HG02938 (cell line): Measurements from ENCODE around the gene NFIL3.
"Not testable (repeated sequence)": the region's sequence is repeated elsewhere in the genome, so short reads cannot be mapped to it uniquely, and the experiment has no call there.

ENCODE experiments used
- ATAC-seq: cut with Tn5 transposase; IDR thresholded peaks from one replicate; pipeline ENCODE4 v1.9.1; 2021; ENCODE audit warnings: mild to moderate bottlenecking, moderate library complexity; ENCODE audit not compliant: unreplicated experiment

Gene NFIL3, protein sequence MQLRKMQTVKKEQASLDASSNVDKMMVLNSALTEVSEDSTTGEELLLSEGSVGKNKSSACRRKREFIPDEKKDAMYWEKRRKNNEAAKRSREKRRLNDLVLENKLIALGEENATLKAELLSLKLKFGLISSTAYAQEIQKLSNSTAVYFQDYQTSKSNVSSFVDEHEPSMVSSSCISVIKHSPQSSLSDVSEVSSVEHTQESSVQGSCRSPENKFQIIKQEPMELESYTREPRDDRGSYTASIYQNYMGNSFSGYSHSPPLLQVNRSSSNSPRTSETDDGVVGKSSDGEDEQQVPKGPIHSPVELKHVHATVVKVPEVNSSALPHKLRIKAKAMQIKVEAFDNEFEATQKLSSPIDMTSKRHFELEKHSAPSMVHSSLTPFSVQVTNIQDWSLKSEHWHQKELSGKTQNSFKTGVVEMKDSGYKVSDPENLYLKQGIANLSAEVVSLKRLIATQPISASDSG

DNA sequence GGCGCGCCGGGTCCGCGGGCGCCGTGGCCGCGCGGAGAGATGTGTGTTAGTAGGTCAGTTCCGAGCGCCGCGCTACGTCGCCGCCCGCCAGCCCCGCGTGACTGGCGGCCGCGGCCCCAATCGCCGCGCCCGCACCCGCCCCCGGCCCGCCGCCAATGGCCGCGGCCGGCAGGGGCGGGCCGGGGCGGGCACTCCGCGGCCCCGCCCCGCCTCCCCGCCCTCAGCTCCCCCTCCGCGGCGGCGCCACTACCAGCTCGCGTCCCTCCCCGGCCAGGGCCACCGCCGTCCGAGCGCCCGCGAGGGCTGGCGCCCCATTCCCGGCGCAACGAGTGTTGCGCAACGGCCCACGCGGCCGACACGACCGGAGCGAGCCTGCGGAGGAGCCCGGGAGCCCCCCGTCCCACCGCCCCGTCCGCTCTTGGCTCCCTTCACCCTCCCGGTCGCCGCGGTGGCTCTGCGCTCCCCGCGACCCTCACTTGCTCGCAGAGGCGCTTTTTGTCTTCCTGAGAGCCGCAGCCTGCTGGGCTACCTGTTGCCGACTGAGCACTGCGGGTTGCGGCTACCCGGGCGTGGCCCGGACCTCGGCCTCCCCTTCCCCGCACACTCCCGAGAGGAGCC, at the start of gene NFIL3:
TSS of gene NFIL3 (minus strand) at position 48 of the 618 bp plus-strand sequence. CDS start 13,098 bp downstream, outside the sequence.
- ATAC-seq, result peak; percentile 76

DNA sequence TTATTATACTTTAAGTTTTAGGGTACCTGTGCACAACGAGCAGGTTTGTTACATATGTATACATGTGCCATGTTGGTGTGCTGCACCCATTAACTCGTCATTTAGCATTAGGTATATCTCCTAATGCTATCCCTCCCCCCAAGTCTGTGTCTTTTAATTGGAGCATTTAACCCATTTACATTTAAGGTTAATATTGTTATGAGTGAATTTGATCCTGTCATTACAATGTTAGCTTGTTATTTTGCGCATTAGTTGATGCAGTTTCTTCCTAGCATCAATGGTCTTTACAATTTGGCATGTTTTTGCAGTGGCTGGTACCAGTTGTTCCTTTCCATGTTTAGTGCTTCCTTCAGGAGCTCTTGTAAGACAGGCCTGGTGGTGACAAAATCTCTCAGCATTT, 47.9 kb upstream of the NFIL3 start:
- not testable (repeated sequence) for ATAC-seq

DNA sequence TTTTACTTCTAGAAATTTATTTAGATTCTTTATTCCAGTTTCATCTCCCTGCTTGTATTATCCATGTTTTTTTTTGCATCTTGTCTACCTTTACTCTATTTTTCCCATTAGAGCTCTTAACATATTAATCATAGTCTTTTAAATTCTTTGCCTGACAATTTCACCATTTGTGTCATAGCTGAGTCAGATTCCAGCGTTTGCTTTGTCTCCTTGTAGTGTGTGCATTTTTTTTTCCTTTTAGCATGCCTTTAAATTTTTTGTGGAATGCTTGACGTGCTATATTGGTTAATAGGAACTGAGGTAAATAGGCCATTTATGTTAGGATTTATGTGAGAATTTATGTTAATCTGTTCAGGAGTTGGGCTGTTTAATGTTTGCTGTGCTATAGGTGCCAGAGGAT, 41.8 kb upstream of the NFIL3 start:
- no peak for ATAC-seq

DNA sequence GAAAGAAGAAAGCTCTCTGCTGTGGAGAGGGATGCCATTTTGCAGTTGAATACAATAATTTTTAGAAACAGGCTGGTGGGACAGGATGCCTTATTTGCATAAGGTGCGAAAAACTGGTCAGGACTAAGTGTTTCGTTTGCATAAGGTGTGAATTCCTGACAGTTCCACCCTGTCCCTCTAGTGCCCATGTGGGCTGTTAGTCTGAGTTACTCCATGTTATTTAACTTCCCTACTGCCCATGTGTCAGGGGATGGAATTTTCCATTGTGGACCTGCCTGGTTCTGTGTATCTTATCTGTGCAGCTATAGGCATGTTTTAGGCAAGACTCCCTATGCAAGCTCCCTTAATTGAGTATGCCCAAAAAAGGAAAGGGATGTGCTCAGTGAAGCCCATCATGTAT, 35.3 kb upstream of the NFIL3 start:
- ATAC-seq, result no peak

DNA sequence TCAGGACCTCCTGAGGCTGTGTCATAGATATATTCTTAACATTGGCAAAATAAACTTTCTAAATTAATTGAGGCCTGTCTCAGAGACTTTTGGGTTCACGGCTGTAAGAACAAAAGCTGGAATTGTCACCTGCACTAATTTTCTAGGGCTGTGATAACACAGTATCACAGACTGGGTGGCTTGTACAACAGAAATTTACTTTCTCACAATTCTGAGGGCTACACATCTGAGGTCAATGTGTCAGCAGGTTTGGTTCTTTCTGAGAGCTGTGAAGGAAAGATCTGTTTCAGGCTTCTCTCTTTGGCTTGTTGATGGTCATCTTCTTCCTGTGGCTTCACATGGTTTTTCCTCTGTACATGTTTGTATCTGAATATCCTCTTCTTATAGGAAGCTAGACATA, 29.2 kb upstream of the NFIL3 start:
- ATAC-seq, result no peak

DNA sequence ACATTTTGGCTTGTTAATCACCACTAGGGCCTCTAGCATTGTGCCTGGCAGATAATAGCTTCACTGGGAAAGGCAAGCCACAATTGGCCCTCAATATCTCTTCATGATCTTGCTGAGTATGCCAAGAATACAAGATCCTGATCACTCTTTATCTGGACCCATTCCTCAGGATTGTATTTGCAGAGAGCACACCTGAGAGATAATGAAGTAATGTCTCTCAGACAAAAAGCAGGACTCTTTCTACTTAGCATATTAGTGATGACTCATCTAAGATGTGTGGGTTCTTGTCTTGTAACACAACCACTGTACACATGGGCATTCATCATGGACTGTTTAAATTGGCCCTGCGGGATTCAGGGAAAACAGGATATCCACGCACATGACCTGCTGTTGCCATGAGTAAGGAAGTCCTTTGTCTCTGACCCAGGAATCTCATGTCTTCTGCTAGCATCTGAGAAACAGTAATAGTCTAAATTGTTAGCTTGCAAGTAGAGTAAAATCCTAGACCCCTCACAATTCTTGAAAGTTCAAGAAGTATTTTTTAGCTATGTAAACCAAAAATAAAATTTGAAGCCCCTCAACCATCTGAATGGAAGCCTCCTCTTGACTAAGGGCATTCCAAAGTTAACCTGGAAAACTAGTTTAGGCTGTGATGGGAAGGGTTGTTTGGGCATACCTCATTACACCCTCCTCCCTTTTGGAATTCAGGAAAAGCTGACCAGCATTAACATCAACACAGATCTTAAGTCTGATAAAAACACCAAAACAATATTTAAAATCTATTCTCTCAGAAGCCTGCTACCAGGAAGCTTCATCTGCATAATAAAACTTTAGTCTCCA, 28.0 kb upstream of the NFIL3 start:
- no peak for ATAC-seq

DNA sequence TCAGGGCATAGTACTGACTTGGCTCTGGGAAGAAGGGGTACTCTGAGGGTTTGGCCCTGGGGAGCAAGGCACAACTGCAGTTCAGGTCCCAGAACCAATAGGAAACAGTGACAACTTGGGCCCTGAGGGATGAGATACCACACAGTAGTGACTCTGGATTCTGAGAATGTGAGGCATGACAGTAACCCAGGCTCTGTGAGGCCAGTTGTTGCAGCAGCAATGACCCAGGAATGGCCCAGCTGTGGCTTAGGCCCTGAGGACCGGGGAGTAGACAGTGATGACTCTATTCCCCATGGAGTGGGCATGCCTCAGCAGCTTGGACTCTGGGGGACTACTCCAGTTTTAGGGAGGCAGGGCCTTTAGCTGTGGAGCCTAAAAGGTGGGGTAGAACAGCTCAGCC, 21.5 kb upstream of the NFIL3 start:
- ATAC-seq, result no peak

DNA sequence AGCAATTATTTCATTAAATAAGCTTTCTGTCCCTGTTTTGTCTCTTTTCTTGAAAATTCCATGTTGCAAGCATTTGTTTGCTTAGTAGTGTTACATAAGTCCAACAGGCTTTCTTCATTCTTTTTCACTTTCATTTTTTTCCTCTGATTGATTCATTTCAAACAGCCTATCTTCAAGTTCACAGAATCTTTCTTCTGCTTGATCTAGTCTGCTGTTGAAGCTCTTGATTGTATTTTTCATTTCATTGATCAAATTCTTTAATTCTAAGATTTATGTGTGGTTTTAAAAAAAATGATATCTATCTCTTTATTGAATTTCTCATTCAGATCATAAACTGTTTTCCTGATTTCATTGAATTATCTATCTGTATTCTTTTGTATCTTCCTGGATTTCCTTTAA, 20.4 kb upstream of the NFIL3 start:
- ATAC-seq, result no peak

DNA sequence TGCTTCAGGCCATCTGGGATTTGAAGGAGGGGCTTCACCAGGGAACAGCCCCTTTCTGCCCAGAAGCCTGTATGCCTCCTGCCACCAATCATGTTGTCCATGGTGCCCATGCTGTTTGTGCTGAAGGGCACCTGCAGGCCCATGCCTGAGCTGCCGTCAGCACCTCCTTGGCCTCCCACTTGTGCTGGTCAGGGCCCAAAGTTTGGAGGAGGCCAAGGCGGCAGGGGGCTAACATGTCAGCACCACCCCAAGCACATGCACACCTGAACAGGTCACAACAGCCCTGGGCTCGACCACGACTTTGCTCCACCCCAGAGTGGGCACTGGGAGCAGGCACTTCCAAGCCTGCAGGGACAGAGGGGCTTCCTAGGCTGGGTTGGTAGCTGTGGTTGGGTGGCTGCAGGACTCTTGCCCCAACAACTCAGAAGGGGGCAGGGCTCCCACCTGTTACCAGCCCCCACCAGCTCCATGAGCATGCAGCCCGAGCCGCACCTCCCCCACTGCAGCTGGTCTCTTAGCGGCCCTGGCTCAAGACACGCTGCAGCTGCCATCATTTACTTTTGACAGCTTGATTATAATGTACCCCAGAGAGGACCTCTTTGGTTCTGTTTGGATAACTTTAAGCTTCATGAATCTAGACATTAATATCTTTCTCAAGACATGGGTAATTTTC, 19.8 kb upstream of the NFIL3 start:
- no peak for ATAC-seq

DNA sequence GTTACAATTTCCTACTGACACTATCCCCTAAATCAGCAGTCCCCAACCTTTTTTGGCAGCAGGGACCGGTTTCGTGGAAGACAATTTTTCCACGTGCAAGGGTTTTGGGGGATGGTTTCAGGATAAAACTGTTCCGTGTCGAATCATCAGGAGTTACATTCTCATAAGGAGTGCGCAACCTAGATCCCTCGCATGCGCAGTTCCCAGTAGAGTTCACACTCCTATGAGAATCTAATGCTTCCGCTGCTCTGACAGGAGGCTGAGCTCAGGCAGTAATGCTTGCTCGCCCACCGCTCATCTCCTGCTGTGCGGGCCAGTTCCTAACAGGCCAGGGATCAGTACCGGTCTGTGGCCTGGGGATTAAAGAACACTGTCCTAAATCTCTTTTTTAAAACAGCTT, 13.2 kb upstream of the NFIL3 start:
- ATAC-seq, result no peak

DNA sequence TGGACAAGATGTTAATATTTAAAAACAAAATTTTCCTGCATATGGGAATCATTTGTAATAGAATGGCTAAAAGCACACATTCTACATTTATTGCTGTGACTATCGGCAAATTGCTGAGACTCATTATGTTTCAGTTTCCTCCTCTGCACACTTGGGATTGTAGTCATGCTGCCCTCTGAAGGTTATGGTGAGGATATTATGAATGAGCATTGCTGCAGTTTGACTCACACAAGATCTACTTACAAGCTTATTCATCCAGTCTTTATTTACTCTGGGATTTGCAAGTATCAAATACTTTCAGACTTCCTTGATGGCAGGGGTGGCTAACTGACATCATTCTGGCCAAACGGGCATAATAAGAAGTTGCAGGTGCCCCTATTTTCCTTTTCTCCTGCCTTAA, 9.5 kb upstream of the NFIL3 start:
- ATAC-seq, result no peak

DNA sequence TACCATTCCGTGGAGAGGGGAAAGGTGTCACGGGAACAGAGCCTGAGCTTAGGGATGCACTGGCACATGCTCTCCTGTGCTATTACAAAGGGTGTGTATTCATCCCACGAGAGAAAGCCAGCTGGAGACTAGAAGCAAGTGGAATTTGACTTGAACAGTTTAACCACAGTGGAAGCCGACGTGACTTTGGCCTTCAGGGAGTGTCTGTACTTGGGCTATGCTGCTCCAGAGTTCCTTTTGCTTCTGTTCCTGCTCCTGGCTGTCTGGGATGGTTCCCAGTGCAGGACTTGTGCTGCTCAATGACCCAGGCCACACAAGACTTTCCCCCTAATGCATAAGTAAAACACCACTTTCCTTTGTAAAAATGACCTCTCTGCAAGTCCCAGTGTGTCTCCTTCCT, 7.9 kb upstream of the NFIL3 start:
- ATAC-seq, result no peak

DNA sequence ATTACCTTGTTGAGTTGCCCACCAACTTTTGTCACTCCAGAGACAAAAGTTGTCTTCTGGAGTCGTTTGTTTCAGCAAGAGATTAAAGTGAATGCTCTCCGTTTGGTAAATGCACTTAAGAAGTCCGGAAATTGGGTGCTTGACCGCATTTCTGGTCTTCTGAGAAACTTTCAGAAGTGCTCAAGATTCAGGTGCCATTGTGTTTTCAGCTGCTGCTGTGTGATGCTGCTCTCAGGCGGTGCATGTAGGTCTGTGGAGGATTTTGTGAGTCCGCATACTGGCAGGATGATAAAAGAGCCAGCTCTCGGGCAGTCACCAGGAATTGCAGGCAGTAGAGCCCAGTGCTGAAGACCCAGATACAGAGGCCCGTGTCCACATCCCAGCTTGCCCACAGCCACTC, 5.9 kb upstream of the NFIL3 start:
- ATAC-seq, result no peak

DNA sequence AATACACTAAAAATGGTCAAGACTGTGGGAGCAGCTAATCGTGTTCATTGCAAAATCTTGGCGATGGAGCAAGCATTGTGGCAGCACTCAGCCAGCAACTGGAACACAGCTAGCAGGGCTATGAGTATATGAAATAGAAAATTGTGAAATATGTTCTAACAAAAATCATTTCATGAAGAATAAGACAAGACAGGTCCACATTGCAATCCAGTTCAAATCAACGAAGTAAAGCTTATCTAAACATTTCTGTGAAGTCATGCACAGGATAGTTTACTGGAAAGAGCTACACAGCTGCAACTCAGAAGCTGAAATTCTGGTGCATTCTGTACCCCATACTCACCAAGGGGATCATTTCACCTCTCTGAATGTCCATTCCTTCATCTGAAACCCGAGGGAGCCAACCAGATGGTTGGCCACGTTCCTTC, 5.3 kb upstream of the NFIL3 start:
- ATAC-seq, result no peak

DNA sequence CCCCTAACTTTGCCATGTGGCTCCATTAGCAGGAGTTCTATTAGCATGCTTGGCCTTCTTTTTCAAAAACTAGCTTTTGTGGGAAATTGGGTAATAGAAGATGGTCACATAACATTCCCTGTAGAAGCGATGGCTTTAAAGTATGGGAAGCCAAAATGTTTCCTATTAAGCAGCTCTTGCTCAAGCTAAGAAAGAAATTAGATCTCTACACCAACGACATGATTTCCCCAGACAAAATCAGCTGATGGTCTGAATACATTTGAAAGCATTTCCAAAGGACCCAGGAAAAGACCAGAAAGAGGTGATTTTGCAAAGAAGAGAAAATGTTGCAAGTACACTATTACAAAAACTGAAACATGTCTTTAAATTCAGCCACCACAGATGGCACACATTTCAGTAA, 4.8 kb upstream of the NFIL3 start:
- no peak for ATAC-seq

DNA sequence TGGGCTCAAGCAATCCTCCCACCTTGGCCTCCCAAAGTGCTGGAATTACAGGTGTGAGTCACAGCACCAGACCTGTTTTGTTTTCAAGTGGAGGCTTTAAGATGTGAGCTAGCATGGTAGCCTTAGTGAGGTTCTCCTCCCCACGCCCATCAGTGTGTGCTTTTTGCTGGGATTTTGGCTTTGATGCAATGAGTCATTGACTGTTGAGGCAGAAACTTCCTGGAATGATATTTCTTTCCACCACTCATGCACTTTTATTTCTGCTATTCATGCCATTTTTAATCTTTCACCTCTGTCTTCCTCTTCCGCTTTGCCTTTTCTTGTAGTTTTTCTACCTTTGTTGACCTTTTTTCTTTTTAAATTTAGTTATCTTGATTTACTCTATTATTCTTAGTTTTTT, 4.2 kb upstream of the NFIL3 start:
- no peak for ATAC-seq

DNA sequence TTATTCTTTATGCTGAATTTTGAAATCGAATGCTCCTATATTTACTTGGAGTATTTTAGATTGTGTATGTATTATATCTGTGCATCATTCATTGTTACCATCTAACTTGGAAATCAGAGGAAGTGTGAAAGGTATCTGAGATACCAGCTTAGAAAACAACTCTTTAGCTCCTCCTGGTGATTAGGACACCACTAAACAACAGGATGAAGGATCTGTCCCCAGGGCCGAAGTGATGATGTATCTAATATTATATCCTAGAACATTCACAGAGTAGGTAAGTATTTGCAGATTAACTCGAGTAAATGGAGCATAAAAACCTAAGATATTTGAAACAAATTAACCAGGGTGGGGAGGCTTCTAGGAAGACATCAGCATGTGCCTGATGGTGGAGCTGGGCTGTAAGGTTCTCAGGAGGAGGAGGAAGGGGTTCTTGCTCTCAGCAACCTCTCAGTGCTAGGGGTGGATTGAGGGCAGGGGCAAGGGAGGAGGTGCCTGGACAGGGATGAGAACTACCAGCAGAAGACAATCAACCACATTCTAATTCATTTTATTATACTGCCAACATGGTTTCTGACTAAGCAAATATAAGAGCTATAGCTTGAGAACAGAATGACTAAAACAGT, 2.6 kb upstream of the NFIL3 start:
- ATAC-seq, result no peak

DNA sequence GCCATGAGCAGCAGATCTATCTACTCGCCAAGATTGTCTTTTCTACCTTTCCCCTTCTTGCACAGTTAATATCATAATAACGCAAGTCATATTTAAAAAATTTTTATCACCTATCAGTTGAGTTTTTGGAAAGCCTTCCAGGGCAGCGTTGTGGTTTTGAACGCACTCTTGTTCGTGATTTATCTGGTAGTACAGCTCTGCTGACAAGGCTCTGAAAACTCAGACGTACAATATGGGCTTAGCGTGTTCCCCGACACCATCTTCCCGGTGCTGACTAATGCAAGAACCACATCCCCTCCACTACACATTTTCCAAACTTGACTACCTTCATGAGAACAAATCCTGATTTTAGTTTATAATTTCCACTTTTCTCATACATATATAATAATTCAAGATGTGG, 1.6 kb upstream of the NFIL3 start:
- no peak for ATAC-seq

DNA sequence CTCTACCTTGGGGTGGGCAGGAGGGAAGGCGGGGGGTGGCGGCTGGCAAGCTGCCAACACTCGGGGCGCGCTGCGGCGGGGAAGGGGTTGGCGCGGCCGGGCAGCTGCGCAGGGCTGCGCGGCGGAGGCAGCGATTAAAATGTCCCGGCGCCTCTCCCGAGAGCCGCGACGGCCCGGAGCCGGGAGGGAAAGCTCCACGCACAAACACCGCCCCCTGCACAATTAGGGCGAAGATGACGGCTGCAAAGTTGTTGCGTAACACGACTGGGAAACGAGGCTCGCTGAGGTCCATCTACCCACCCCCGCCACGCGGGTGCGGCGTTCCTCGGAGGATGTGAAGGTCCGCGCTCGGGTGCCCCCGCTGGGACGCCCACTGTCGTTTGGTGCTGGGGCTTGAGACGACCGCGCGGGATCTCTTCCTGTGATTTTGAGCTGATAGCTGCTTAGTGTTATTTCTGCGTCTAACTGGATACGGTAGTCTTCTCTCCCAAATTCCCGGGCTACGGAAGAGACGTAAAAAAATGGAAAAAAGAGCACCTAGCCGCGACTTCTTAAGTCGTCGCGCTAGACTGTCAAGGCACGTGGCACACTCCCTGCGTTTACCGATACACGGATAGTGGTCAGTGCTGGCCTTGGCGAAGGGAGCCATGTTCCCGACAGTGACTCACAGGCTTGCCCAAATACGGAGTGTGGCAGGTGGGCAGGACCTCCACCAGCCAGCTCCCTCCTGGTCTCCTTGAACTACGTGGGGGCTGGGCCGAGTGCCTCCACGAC, 958 bp upstream of the NFIL3 start:
- ATAC-seq, result peak; percentile 10
